Measurements from ENCODE around the gene ZNF549. TPM values are rescaled to one million over a fixed set of nuclear protein-coding genes. Genes with fewer than 3 reads are reported as not detected.

ZNF549 gene
- total and polyA plus RNA-seq, 10 of the 15 experiments (the other 5 are each of a cell fraction or from before 2014, with no cell fraction given) = 0.73 to 4.0 (median 2.3) TPM

DNA sequence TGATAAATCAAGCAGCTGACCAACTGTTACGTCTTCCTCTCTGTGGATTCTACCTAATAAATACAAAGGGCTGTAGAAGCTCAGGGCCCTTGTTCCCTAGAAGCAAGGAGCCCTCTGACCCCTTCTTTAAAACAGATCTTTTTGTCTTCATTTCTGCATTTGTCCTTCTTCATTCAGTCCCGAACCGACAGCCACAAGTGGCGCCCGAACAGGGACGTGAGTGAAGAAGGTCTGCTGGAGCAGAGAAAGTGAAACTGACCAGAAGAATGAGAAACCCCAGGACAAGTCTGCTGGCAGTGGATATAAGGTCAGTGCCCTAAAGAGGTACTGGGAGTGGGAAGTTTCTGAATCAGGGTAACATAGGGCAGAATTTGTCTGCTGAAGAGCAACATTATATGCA, 14.3 kb upstream of the ZNF549 start:
- ATAC-seq = no peak
- 75% methylated on average over 6 of the region's 6 CpGs for WGBS (ENCODE audit: insufficient coverage, insufficient replicate concordance, low lambda C conversion rate, missing lambda C conversion rate)
- Histone ChIP-seq H3K9me3 (replicated peaks; ENCODE audit: control insufficient read depth, insufficient read depth, low read length) (peaks cover 11% of the 10 kb centered on the region; the same call in 2 of the 3 replicates), H3K4me1 (ENCODE audit: control insufficient read depth, insufficient read depth, low read length) (no peaks in the 10 kb centered on the region), H3K79me2 (ENCODE audit: control insufficient read depth, insufficient read depth, low read length) (no peaks in the 10 kb centered on the region), H3K4me2 (ENCODE audit: control insufficient read depth, insufficient read depth) (no peak overlapping the region), H3K27me3 (replicated peaks in 1 of 2; ENCODE audit: control insufficient read depth in 2 of 2, insufficient read depth in 2 of 2, low read length in 1 of 2) (no peaks in the 10 kb centered on the region), H2AFZ (ENCODE audit: control insufficient read depth, low read depth, low read length) (no peak overlapping the region), H3K27ac (ENCODE audit: control insufficient read depth, insufficient read depth) (no peak overlapping the region), H3K9ac (ENCODE audit: control insufficient read depth, insufficient read depth, low read length) (no peak overlapping the region), H4K20me1 (ENCODE audit: control insufficient read depth, insufficient read depth) (no peaks in the 10 kb centered on the region), H3K36me3 (ENCODE audit: control insufficient read depth in 2 of 2, insufficient read depth in 2 of 2, low read length in 1 of 2) (no peaks in the 10 kb centered on the region), H3K4me3 (no peak overlapping the region)
- no TSS peak for BruUV-seq (replicated peaks)
- ChIA-PET RAD21 (ENCODE audit: unreplicated experiment) (no interaction called here), POLR2A (no interaction called here), CTCF (interaction anchor here (0.6 kb wide), 1 partner anchor 111 kb away, joined by 3 read pairs; no protein-coding TSS in a partner anchor), SMC1A (ENCODE audit: uncharacterized antibody, unreplicated experiment) (no interaction called here)
- FAIRE-seq = no peak
- intact Hi-C loops (cut with micrococcal nuclease; ENCODE audit: unreplicated experiment) (no loop called here), in situ Hi-C loops (cut with MboI) (no loop called here)
- no peak for TF ChIP-seq RFX5 (IDR thresholded peaks at IDR 0.05; ENCODE audit: low read depth, low read length)
- TF ChIP-seq EGR1 (IDR thresholded peaks at IDR 0.05; ENCODE audit: borderline replicate concordance in 1 of 2, low read depth in 2 of 2, low read length in 2 of 2) = no peak
- TF ChIP-seq NFYA (IDR thresholded peaks at IDR 0.05; ENCODE audit: borderline replicate concordance, low read depth, low read length) = no peak
- no peak for TF ChIP-seq SMC3 (IDR thresholded peaks at IDR 0.05; ENCODE audit: borderline replicate concordance, low read length)
- TF ChIP-seq, protein P1, sequence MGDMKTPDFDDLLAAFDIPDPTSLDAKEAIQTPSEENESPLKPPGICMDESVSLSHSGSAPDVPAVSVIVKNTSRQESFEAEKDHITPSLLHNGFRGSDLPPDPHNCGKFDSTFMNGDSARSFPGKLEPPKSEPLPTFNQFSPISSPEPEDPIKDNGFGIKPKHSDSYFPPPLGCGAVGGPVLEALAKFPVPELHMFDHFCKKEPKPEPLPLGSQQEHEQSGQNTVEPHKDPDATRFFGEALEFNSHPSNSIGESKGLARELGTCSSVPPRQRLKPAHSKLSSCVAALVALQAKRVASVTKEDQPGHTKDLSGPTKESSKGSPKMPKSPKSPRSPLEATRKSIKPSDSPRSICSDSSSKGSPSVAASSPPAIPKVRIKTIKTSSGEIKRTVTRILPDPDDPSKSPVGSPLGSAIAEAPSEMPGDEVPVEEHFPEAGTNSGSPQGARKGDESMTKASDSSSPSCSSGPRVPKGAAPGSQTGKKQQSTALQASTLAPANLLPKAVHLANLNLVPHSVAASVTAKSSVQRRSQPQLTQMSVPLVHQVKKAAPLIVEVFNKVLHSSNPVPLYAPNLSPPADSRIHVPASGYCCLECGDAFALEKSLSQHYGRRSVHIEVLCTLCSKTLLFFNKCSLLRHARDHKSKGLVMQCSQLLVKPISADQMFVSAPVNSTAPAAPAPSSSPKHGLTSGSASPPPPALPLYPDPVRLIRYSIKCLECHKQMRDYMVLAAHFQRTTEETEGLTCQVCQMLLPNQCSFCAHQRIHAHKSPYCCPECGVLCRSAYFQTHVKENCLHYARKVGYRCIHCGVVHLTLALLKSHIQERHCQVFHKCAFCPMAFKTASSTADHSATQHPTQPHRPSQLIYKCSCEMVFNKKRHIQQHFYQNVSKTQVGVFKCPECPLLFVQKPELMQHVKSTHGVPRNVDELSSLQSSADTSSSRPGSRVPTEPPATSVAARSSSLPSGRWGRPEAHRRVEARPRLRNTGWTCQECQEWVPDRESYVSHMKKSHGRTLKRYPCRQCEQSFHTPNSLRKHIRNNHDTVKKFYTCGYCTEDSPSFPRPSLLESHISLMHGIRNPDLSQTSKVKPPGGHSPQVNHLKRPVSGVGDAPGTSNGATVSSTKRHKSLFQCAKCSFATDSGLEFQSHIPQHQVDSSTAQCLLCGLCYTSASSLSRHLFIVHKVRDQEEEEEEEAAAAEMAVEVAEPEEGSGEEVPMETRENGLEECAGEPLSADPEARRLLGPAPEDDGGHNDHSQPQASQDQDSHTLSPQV (IDR thresholded peaks at IDR 0.05) = no peak
- no peak for TF ChIP-seq HDAC6 (IDR thresholded peaks at IDR 0.05; ENCODE audit: unreplicated experiment)
- no peak for TF ChIP-seq MTA2 (IDR thresholded peaks at IDR 0.05; ENCODE audit: low read depth)
- no peak for TF ChIP-seq CBFB (IDR thresholded peaks at IDR 0.05; ENCODE audit: low read depth)
- TF ChIP-seq ZZZ3 (IDR thresholded peaks at IDR 0.05; ENCODE audit: control insufficient read depth, insufficient read length, low read depth) = no peak
- no peak for TF ChIP-seq YBX1 (IDR thresholded peaks at IDR 0.05)
- TF ChIP-seq, protein P2, sequence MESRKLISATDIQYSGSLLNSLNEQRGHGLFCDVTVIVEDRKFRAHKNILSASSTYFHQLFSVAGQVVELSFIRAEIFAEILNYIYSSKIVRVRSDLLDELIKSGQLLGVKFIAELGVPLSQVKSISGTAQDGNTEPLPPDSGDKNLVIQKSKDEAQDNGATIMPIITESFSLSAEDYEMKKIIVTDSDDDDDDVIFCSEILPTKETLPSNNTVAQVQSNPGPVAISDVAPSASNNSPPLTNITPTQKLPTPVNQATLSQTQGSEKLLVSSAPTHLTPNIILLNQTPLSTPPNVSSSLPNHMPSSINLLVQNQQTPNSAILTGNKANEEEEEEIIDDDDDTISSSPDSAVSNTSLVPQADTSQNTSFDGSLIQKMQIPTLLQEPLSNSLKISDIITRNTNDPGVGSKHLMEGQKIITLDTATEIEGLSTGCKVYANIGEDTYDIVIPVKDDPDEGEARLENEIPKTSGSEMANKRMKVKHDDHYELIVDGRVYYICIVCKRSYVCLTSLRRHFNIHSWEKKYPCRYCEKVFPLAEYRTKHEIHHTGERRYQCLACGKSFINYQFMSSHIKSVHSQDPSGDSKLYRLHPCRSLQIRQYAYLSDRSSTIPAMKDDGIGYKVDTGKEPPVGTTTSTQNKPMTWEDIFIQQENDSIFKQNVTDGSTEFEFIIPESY (IDR thresholded peaks at IDR 0.05) = no peak
- no peak for TF ChIP-seq PAX8 (IDR thresholded peaks at IDR 0.05)
- no peak for DNase-seq (ENCODE audit: low read depth, low spot score)

All from GM12878 (cell line).